ENCODE measurements around the gene TAF3.

TAF3 gene

GRCh38 chr10:8057636-8058273 is 239.4 kb downstream of the TAF3 start:
- DNase-seq (ENCODE audit: low read depth in 2 of 2): no peak

- no peak for DNase-seq (ENCODE audit: low read depth in 2 of 2)
Measured at GRCh38 chr10:8058274-8059111, 240.2 kb downstream of the TAF3 start.

- DNase-seq (ENCODE audit: low read depth in 2 of 2): no peak
Measured at GRCh38 chr10:8059191-8059936, 241.1 kb downstream of the TAF3 start.

- no peak for DNase-seq (ENCODE audit: low read depth in 2 of 2)
Measured at GRCh38 chr10:8060010-8060703, 241.9 kb downstream of the TAF3 start.

GRCh38 chr10:8060704-8061121 is 242.4 kb downstream of the TAF3 start:
- DNase-seq (ENCODE audit: low read depth in 2 of 2): no peak

GRCh38 chr10:8061274-8062211 is 243.2 kb downstream of the TAF3 start:
- DNase-seq (ENCODE audit: low read depth in 2 of 2): no peak

GRCh38 chr10:8063128-8063908 is 245.0 kb downstream of the TAF3 start:
- DNase-seq (ENCODE audit: low read depth in 2 of 2): no peak

GRCh38 chr10:8063935-8064334 is 245.6 kb downstream of the TAF3 start:
- DNase-seq (ENCODE audit: low read depth in 2 of 2): no peak

- DNase-seq (ENCODE audit: low read depth in 2 of 2): no peak
Measured at GRCh38 chr10:8064436-8064835, 246.1 kb downstream of the TAF3 start.

GRCh38 chr10:8065651-8066050 is 247.3 kb downstream of the TAF3 start:
- DNase-seq (ENCODE audit: low read depth in 2 of 2): no peak

GRCh38 chr10:8066124-8066523 is 247.8 kb downstream of the TAF3 start:
- no peak for DNase-seq (ENCODE audit: low read depth in 2 of 2)
